Left hindlimb (tissue), 1 donor: ENCODE results near the gene ZNF211.
A peak's percentile ranks its signal among the peaks of the same experiment; 100 is the strongest.

Experiments
- DNase-seq: peaks from one replicate; pipeline ENCODE4 v3.0.0-alpha.2; 2018

ZNF211 gene

GRCh38 chr19:57632987-57633831 lies at the start of gene ZNF211:
TSS of gene ZNF211 (plus strand) at chr19:57633168. CDS start at chr19:57633347, 179 bp downstream.
- DNase-seq = peak; percentile 95

- peak; percentile 94 for DNase-seq
Measured at GRCh38 chr19:57583521-57584416, 49.2 kb upstream of the ZNF211 start, which contains the start of gene ZIK1. TSS of gene ZIK1 (plus strand) at chr19:57584145. CDS start at chr19:57584357, 212 bp downstream.

DNA sequence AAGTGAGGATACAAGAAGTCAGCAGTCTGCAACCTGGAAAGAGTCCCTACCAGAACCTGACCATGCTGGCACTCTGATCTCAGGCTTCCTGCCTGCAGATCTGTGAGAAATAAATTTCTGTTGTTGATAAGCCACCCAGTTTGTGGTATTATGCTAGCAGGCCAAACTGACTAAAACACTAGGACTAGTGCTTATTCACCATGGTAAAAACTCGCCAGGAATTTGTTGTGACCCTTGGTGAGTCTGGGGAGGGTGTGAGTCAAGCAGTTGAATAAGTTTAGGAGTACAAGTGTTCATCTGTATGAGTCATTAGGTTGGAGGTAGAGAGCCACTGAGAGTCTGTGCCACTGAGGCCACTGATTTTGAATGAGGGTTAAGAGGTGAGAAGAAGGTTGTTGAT lies 45.4 kb upstream of the ZNF211 start:
- no peak for DNase-seq

- DNase-seq = no peak
Measured at GRCh38 chr19:57599377-57599760, 33.6 kb upstream of the ZNF211 start.

DNA sequence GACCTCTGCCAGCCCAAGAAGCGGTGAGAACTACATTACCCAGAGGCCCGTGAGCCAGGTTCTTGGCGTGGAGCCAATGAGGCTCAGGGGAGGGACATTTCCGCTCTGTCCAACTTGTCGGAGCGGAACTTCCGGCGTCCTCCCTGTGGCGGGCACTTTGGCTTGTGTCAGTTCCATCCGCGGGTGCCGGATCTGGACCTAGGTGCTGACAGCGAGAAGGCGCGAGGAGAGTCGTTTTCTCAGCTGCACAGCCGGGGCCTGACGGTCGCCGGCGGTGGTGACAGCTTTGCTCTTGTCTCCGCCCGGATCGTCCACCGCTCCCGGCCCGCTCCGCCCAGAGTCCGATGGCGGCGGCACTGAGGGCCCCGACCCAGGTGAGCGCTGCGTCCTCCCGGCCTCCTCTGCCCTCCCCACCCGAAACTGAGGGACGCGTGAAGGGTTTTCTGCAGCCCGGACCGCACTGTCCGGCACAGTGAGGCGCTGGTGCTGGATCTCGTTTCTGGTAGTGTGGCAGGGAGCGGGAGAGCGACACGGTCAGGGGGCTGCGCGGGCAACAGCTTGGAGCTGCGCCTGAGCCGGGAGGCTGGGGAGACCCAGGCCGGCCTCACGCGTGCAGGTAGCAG lies 33.1 kb upstream of the ZNF211 start, which contains the start of gene ZNF530:
Gene ZNF530 (plus strand): TSS at position 125 of the 623 bp plus-strand sequence. CDS start 4,461 bp downstream, outside the sequence.
- peak; percentile 93 for DNase-seq

- DNase-seq = no peak
Measured at GRCh38 chr19:57606931-57607330, 26.0 kb upstream of the ZNF211 start.

DNA sequence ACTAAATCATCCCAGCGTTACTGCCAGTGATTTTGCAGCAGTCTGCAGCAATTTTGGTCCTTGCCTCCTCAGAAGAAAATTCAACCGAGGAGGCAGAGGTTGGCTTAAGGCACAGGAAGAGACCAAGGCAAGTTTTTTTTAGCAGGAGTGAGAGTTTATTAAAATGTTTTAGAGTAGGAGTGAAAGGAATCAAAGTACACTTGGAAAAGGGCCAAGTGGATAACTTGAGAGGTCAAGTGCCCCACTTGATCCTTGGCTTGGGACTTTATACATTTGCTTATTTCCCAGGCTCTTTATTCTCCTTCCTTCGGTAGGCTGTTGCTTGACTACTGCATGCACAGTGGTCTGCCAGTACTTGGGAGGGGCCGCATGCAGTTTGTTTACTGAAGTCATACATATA lies 21.9 kb upstream of the ZNF211 start:
- DNase-seq = no peak

GRCh38 chr19:57613941-57614743 lies 18.8 kb upstream of the ZNF211 start, which contains the start of gene ZNF134:
TSS of gene ZNF134 (plus strand) at chr19:57614242. CDS start at chr19:57619469, 5,227 bp downstream.
- DNase-seq = peak; percentile 93

DNA sequence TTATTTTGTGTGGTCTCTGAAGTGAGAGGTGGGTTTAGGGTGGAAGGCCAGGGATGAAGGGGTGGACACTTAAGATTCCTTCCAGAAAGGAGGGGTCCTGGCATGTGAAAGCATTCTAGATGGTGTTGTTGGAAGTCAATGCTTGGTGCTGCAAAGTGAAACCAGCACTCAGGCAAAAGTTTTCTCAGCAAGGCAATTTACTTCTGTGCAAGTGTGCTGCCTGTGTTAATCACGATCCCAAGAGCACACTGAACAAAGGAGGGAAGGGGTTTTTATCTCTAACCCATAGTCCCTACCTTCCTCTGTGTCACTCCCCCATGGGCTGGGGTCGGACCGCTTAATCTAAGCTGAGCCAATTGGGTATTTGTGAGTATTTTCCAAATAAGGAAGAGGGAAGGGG lies 17.6 kb upstream of the ZNF211 start:
- no peak for DNase-seq

- DNase-seq = no peak
Measured at GRCh38 chr19:57620673-57621348, 12.2 kb upstream of the ZNF211 start.

DNA sequence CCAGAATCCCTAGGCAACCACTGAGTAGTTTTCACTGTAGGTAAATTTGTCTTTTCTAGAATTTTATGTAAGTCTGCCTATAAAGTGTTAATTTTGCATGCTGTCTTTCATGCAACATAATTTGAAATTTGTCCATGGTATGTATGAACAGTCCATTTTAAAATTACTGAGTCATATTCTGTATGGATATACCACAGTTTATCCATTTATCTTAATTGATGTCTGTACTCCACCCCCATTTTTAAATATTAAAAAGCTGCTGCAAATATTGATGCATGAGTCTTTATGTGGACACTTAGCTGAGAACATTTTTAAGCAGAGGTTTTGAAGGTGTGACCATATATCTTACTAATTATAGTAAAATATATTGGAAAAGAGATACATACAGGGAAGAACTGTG lies 9.9 kb upstream of the ZNF211 start:
- DNase-seq = no peak

DNA sequence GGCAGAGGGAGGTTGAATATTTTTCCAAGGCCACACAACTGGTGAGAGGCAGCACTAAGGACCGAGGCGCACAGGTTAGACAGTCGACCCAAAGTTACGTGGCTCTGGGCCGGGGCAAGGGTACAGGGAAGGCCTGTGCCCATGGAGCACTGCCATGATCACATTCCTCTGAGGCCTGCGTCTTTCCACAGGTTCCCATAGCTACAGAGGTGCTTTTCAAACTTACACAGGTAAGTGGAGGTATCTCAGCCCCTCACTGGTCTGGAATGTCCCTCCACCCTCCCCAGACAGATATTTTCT lies 814 bp downstream of the ZNF211 start:
- no peak for DNase-seq

DNA sequence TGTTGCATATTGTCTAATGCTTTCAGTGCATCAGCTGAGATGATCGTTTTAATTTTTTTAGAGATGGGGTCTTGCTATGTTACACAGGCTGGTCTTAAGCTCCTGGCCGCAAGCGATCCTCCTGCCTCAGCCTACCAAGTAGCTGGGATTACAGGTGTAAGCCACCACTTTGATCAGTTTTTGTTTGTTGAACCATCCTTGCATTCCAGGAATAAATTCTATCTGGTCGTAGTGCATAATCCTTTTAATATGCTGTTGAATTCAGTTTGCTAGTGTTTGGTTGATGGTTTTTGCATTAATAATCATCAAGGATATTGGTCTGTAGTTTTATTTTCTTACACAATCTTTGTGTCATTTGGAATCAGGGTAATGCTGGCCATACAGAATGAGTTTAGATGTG lies 4.4 kb downstream of the ZNF211 start:
- DNase-seq = no peak

GRCh38 chr19:57641715-57642234 lies 8.8 kb downstream of the ZNF211 start:
- no peak for DNase-seq

DNA sequence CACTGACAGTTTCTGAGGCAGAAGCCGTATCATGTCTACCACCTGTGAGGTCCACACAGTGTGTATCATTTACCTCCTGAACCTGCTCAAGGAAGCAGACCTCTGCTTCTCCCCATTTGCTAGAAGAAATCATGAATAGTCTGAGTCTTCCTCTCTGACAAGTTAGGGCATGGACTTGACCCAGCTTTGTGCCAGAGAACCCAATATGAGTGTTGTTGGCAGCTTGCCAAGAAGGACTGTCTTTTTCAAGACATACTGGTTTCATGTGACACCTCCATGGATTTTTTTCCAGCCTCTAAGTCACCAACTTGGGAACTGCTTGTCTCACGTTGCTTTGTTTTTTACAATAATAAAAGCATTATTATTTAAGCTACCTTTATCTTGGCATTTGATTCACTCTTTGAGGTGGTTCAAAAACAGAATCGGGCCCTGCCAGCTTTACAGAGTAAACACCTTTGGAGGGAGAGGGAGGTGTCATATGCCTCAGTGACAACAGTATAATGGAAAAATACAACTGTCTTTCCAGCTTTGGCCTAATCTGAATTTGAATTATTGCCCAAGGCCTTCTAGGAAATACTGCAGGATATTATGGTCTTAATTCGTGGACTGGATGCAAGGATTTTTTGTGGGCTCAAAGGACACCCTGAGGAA lies 9.6 kb downstream of the ZNF211 start:
- no peak for DNase-seq

GRCh38 chr19:57643734-57644133 lies 10.8 kb downstream of the ZNF211 start:
- DNase-seq = no peak

- no peak for DNase-seq
Measured at GRCh38 chr19:57648331-57649003, 15.5 kb downstream of the ZNF211 start.

- DNase-seq = no peak
Measured at GRCh38 chr19:57651654-57651996, 18.7 kb downstream of the ZNF211 start.

DNA sequence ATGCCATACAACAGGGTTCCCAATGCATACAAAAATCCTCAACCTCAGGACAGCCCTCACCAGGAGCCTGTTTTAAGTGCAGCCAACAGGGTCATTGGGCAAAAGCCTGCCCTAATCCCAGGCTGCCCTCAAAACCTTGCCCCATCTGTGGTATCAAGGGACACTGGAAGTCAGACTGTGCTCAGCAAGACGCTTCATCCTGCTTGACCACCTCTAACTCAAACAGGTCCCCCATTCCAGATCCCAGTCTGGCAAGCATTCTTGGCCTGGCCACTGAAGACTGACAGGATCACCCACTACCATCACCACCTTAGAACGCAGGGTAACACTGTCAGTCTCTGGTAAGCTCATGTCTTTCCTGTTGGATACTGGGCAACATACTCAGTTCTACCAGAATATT lies 20.7 kb downstream of the ZNF211 start:
- no peak for DNase-seq

GRCh38 chr19:57655443-57655842 lies 22.5 kb downstream of the ZNF211 start:
- DNase-seq = no peak
